Measurements from ENCODE around the gene WSCD2.
A peak's percentile ranks its signal among the peaks of the same experiment; 100 is the strongest.

Gene WSCD2

DNA sequence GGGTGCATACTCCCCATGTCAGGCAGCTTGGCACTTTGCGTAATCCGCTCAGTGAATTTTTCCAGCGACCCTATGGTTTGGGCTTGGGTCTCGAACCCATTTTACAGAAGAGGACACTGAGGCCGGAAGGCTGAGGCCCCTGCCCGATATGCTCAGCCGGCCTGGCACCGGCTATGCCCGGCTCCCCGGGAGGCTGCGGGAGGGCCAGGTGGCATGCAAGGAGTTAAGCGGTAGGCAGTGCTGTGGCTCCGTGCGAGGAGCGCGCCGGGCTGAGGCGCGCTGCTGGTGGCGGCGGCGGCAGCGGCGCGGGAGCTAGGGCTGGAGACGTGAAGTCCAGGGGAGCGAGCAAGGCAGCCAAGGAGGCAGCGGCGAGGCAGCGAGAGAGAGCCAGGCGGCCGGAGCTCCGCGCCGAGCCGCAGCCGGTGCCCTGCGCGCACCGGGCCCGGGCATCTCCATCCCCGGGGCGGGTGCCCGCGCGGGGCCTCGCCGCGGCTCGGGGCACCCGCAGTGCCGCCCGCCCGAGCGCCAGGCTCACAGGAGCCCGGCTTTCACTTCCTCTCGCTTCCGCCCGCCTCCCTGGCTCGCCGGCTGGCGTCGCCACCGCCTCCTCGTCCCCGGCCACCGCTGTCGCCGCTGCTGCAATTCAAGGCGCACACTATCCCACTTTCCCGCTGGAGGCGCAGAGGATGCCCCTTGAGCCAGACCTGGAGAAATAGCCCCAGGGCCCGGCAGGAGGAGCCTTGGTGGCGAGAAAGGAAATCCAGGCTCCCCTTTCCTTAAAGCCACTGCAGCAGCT, at the start of gene WSCD2:
Gene WSCD2 (plus strand): TSS at position 272 of the 796 bp plus-strand sequence. CDS start 66,545 bp downstream, outside the sequence.
- FAIRE-seq, result no peak

DNA sequence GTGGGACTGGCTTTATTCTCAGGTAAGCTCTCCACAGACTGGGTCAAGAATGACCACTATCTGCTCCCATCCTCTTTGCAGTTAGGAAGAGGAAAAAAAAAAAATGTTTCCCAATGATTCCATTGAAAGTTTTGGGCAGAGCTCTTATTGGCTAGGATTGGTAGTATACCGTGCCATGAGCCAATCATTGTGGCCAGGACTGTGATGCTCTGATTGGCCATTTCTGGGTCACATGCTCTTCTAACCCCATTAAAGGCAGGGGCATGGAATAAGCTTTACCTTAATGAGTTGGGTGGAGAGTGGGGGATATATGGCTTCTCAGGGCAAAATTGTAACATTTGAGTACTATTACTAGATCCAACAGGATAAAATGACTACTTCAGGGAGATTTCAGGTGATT, 49.4 kb upstream of the WSCD2 start:
- FAIRE-seq, result no peak

DNA sequence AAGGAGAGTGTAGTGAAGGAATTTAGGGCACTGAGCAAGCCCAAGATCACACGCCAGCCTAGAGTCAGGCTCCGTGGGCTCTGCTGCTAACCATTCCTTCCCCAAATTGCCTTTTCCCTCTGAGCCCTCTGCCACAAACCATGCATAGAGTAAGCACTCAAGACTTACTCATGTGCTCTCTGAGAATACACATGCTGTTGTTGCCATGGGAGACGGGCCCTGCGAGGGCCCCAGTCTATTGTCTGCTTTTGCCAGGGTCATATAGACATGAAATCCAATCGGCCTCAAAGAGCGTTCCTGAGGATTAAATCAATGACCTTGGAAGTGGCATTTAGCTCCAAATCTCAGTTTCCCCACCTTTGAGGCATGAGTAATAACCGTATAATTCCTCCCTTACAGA, 48.7 kb upstream of the WSCD2 start:
- no peak for FAIRE-seq

DNA sequence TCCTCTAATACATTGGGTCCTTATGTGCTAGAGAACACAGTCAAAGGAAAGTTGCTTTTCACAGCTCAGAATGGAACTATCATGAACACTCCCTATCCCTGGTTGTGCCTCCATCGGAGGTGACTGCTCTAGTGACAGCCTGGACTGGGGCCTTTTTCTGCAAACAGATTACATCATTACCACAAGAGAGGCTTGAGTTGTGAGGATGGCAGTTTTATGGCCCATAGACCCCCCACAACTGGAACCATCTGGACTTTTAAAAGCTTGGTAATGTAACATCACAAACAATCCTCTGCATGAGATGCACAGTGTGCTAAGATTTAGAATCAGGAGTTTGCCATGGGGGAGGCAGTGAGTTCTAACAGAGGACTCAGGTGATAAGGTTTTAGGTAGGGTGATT, 46.6 kb upstream of the WSCD2 start:
- no peak for FAIRE-seq

DNA sequence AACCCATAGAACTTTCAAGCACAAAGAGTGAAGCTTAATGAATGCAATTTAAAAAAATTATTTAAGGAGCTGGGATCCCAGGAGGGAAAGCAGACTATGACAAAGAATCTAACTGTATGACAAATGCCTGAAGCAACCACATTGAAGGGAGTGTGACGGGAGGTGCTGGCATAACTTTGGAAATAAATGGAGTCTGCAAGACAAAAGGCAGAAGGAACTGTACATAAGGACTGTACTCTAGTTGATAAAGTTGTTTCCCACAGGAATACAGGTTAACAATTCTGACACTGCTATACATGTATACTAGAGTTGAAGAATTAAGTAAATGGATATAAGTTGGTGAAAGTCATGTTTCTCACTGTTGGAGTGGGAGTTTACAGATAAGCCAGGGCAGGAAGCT, 41.2 kb upstream of the WSCD2 start:
- no peak for FAIRE-seq

DNA sequence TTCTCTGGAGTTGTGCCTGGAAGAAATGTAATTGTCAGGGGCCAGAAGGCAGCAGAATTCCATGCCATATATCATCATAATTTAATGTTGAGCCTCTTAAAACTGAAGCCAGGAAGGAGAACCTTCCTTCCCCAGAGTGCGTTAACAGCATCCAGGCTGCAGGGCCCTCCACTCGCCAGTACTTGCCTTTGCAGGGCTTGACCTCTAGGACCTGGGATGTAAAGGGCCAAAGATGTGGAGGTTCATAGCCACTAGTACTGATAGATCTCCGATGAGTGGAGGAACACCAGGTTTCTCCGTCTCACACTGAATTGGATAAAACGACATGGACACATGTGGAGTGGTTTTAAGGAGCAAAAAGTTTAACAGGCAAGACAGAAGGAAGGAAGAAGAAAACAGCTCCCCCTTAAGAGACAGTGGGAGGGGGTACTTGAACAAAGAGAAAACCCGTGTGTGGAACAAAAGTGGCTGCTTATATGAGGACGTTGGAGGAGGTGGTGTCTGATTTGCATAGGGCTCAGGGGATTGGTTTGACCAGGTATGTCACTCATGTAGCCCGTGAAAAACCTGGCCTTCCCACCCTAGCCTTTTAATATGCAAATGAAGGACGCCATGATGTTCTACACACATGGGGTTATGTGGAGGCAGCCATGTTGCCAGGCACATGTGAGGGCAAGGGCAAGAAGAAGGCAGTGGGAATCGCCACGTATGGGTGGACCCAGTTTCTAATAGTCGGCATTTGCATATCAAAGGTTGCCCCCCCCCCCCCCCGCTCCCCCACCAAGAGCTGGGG, 38.8 kb upstream of the WSCD2 start:
- FAIRE-seq, result no peak

DNA sequence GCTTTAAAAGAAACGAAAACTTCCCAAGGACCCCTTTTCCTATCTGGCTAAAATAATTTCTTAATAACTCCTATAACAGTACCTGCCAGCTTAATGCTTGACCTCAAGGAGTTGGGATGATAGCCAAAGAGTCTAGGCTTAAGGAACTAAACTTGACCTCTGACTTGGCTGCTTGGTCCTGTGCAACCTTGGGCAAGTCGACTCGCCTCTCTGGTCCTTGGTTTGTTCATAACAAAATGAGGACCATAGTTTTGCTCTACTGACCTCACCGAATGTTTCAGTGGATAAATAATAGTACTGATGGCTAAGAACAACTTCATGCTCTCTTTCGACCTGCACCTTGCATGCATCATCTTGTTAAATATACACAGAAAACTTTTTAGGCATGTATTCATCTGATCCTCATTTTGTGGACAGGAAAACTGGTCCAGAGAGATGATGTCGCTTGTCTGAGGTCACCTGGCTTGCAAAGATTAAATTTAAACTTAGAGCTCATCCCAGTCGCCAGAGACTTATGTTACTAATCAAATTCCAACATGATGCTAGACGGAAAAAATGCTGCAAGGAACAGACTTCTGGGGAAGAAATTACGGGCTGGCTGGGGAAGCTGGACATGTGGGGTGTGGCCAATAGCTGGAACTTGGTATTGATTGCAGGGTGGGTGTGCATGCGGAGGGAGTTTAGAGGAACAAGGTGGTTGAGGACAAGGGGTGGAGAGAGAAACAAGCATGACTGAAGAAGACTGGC, 38.0 kb upstream of the WSCD2 start:
- no peak for FAIRE-seq

DNA sequence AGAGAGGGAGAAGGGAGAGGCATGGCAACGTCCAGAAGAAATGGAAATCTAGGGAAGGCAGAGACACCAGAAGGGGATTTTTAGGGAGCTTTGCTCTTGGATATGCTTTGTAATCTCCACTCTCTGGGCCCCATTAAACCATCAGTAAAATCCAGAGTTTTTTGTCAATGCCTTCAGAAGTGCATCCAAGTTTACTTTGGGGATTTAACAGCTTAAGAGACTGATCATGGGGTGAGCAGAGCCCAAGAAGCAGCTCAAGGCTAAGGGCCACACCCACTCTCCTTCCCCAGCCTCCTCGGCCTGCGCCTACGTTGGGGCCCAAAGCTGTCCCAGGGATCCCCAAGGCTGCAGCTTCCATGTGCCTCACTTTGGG, 37.4 kb upstream of the WSCD2 start:
- FAIRE-seq, result no peak

DNA sequence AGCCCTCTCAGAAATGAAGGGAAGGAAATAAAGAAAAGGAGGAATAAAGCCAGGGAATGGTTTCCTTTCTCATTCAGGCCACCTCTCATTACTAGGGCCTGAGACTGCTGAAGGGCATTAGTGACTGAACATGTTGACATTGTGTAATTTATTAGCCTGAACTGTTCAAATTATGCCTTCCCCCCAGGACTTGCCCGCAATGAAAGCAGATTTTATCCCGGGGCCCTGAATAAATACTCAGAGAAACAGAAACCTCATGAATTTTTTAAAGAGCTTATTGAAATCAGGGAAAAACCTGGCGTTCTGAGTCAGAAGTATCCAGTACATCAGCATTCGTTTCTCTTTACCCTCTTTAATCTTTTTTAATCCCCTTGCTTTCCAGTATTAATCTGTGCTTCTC, 35.9 kb upstream of the WSCD2 start:
- peak; percentile 91 for FAIRE-seq

DNA sequence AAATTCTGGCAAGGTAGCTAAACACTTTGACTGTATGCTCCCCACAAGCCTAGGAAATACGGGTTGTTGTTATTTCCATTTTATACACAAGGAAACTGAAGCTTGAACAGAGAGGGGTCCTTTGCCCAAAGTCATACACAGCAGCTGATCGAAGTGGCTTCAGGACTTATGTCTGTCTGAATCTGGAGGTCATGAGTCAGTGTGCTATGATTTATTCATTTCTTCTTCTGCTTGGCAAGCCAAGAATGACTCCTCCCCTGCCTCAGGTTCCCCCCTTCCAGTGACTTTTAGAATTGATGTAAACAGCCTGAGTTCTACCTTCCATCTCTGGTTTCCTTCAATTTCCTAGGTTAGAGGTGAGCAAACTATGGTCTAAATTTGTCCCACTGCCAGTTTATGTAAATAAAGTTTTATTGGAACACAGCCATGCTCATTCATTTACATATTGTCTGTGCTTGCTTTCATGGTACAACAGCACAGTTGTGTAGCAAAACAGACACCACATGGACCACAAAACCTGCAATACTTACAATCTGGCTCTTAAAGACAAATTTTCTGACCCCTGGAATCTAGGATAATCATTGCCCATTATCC, 34.9 kb upstream of the WSCD2 start:
- FAIRE-seq, result no peak

DNA sequence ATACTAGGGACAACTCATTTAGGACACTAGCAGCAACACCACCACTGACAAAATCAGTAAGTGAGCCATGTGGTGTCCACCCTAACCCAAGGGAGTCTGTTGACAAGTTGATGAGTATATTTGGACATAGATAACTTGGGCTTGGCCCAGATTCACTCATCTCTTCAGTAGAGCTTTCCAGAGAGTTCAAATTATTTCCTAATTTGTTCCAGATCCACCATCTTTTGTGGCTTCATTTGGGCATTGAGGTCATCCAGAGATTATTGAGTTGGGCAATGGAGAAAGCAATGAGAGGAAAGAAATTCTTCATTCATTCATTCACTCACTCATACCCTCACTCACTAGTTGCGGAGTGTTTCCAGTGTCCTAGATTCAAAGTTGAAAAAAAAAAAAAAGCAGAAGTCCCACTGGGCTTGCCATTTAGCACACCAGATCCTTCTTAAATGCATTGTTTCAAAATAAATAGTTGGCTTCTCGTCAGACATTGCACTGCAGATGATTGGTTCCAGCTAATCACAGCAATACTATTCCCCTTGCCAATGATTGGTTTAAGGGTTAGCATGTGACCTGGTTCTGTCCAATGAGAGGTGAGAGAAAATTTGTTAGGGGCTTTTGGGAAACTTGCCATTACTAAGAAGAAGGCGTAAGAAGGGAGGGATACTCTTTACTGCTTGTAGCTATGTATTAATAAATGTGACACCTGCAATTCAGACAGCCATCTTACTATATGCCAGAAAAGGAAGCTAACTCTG, 31.8 kb upstream of the WSCD2 start:
- FAIRE-seq, result no peak

DNA sequence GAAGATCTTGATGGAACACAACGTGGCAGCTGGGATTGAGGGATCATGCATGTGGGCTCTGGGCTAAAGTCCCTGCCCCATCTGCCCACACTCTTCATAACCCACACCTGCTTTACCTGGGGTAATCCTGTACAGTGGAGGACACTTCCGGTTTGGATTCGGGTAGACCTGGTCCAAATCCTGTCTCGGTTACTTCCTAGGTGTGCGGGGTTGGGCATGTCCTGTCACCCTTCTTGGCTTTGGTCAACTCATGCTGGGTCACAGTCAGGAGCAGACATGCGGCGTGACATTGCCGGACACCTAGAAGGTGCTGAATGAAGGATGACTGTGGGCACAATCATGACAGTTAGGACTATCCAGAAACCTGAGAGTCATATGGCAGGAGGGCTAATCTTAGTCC, 30.7 kb upstream of the WSCD2 start:
- FAIRE-seq, result no peak

DNA sequence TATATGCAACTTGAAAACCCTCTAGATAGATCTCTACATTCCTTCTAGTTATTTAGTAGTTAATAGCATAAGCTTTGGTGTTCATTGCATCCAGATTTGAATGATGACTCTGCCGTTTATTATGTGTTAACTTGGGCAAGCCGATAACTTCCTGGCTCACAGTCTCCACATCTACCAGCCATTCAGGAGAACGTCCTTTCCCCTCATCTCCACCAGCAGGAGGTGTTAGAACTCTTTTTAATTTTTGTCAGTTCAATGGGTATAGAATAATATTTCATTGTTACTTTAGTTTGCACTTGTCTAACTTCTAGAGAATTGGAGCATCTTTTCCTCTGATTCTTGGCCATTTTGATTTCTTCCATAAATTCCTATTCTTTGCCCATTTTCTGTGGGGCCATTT, 30.0 kb upstream of the WSCD2 start:
- FAIRE-seq, result no peak

DNA sequence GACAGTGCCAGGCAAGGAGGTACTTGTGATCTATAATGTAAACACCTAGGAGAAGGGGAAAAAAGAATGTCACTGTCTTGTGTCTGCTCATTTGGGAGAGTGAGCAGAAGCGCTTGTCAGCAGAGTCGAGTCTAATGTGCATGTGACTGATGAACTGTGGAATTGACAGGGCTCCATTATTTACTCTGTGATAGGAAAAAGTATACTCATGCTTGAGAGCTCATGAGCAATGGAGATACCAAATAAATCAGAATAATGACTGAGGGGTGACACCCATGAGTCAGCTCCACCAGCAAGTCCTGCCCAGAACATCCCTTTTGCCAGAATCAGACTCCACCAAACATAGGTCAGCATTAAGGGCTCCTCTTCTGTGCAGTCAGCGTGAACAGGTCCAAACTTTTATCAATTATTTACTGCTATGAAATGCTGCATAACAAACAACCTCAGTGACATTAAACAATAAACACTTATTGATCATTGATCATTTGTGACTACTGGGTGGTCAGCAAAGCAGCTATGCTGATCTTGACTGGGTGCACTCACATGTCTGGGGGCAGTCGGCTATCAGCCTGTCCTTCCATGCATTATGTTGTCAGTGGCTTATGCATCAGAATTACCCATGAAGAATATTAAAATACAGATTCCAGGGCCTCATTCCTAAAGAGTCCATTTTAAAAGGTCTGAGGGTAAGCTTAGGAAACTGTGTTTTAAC, 29.2 kb upstream of the WSCD2 start:
- FAIRE-seq, result peak; percentile 91

DNA sequence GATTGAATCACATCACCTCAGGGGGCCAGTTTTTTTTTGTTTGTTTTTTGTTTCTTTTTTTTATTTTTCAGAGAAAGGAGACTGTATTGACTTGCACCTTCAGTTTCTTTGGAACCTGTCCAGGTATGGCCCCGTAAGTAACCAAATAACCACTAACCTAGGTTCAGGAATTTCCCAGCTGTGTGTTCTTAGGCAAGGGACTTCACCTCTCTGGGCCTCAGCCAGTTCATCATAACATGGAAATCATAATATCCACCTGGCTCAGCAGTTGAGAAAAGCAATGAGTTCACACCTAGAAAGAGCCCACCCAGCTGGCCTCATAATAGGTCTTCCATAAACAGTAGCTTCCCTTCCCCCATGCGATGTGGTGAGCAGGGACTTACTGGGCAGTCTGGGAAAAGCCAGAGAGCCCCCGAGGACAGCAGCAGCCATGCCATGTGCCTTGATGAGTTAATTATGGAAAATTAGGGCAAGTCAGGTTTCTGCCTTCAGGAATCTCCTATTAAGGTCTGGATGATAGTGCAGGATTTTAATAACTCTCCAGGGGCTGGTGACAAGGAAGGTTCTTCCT, 27.4 kb upstream of the WSCD2 start:
- no peak for FAIRE-seq

DNA sequence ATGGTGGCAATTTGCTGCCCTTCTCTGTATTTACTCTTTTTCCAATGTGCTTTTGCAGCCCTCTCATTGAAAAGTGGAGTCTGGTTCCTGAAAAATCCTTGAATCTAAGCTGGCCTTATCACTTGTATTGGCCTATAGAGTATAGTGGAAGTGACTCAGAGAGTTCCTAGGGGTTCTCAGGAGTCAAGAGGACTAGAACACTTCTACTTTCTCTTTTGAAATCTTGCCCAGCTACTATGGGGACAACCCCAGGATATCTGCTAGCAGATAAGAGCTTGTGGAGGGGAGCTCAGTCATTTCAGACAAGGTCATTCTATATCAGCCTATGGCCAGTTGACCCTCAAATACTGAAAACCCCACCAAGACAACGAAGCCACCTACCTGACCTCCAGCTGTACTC, 26.7 kb upstream of the WSCD2 start:
- no peak for FAIRE-seq

DNA sequence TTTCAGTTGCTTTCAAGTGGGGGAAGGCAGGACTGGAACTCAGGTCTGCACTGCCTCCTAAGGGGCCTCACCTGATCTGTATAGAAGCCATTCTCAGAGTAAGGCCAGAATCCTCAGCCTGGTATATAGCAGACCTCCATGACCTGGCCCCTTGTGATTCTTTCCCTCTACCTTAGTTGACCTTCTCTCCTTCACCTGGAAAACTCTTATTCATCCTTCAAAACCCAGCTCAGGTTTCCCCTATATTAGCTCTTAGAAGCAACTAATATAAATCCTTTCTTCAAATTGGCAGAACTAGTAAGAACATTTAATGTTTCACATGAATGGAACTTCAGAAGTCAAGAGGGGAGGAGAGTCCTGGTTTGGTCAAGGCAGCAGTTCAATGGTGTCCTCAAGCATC, 26.0 kb upstream of the WSCD2 start:
- FAIRE-seq, result no peak

DNA sequence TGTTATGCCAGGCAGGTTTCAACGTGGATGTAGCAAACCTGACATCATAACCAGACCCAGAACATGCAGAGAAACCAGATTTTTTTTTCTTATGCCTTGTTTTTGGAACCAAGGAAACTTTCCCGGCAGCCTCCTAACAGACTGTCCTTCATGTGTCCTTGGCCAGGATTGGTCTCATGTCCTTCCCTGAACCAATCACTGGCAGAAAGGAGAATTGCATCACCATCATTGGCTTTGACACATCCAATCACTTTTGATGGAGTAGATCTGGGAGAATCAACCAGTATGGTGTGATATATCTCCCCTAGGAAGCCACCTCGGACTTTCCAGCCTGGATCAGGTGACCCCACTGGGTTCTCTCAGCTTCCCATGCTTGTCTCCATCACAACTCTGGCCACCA, 25.6 kb upstream of the WSCD2 start:
- FAIRE-seq, result no peak

DNA sequence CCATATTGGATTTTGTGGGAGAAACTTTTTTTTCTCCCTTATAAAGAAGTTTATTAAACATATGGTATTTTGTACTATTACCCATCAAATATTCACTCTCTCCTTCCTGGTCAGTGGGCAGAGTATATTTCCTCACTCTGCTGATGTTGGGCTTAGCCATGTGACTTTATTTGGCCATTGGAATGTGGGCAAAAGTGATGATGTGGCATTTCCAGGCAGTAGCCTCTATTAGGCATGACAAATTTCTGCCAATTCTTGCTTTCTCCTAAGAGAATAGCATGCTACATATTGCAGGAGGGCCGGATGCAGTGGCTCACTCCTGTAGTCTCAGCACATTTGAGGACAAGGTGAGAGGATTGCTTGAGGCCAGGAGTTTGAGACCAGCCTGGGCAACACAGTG, 24.4 kb upstream of the WSCD2 start:
- FAIRE-seq, result no peak

DNA sequence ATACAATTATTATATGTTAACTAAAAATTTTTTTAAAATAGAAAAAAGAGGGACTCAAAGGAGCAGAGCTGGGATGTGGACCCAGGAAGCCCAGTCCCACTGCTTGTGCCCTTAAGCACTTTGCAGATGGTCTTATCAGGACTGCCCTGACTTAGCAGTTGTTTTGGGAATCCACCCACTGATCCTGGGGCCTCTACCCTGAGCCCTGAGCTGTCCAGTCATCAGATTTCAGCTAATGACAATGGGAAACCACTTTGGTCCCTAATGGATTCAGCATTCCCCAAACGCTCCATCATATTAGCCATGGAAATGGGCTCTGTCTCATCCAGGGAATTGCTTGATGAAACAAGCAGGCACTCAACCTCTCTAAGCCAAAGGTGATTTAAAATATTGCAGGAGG, 22.5 kb upstream of the WSCD2 start:
- no peak for FAIRE-seq

DNA sequence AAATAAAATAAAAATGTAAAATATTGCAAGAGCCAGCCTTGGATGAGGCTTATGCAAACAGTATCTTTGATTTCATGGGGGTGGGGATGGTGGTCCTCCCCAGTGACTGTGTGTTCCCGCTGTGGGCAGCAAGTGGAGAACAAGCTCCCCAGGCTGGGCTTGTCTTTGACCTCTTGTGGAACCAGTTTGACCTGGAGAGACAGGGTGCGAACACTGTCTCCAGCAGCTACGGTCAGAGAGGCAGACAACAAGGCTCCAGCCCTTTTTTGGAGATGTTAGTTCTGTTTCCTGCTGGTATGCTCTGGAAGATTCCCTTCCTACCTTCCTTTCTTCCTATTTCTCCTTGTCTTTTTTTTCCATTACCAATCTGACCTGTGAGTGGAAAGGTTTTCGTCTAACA, 21.8 kb upstream of the WSCD2 start:
- no peak for FAIRE-seq

DNA sequence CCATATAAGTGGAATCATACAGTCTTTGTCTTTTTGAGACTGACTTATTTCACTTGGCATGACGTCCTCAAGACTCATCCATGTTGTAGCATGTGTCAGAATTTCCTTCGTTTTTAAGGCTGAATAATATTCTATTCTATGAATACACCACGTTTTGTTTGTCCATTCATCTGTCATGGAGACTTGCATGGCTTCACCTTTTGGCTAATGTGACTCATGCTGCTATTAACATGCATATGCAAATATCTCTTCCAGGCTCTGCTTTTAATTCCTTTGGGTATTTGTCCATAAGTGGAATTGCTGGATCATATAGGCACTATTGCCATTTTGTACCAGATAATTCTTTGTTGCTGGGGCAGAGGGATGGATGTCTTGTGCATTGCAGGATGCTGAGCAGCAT, 19.6 kb upstream of the WSCD2 start:
- FAIRE-seq, result no peak
